ENCODE results near the gene ABCB6.

The ABCB6 gene

GRCh38 chr2:219245148-219245898, 26.6 kb upstream of the ABCB6 start, which contains the start of the genes GLB1L and STK16:
TSS of gene GLB1L (minus strand) at chr2:219245444. CDS start at chr2:219243573, 1,871 bp downstream.
TSS of gene STK16 (plus strand) at chr2:219245479. CDS start at chr2:219246000, 521 bp downstream.
- peak; percentile 82 for DNase-seq

GRCh38 chr2:219244789-219245147, 26.0 kb upstream of the ABCB6 start:
- no peak for DNase-seq

DNA sequence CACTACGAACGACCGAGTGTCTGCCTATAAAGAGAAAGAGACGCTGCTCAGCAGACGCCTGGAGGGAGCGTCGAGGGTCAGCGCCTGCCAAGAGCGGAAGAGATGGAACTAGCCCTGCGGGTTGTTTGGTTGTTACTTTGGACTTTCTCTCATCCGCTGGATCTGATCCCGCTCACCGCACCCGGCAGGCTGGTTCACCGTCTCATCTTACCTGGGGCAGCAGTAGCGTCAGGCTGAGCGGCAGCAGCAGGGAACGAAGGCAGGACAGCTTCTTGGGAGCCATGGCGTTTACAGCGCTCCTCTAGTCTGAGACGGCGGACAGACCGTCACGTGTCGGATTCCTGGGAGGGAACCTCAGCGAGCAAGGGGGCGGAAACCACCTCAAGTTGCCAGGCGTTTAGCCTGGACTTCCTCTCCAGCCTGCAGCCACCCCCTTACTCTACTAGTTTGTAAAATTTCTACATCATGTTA, 24.6 kb upstream of the ABCB6 start:
- no peak for DNase-seq

DNA sequence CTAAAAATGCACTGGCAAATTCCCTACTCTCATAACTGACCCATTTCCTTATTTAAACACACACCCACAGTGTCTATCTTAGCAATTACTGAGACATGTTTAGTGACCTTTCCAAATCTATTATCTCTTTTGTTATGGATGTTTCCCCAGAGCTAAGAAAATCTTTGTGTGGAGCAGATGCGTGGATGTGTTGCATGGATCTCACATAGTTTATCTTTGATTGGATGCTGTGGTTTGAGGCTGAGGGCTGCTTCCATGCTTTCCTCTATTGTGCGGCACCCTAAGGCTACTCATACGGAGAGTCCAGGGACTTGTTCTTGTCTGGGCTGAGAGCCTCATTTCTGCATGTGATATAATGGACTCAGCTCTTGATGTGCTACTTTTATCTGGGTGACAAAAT, 15.6 kb upstream of the ABCB6 start:
- DNase-seq, result no peak

DNA sequence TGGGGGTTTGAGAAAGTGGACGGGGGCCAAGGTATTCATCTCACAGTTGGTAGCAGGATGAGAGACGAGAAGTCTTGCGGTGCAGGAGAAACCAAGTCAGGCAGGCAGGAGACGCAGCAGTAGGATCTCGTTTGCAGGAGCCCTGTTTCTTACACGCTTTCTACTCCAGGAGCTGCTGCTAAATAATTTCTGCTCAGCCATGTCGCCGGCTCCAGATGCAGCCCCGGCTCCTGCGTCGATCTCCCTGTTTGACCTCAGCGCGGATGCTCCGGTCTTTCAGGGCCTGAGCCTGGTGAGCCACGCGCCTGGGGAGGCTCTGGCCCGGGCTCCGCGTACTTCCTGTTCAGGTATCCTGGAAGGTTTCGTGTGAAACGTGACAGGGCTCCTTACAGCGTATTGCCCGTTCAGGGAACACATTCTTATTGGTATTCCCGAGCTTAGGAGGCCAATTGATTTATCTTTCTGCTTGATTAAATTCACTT, 11.3 kb upstream of the ABCB6 start:
- DNase-seq, result no peak

- peak; percentile 96 for DNase-seq
Measured at GRCh38 chr2:219229305-219230058, 10.7 kb upstream of the ABCB6 start, which contains the start of the genes ANKZF1 and ATG9A. TSS of gene ANKZF1 (plus strand) at chr2:219229806. CDS start at chr2:219230258, 452 bp downstream. TSS of gene ATG9A (minus strand) at chr2:219229636. CDS start at chr2:219228024, 1,612 bp downstream.

DNA sequence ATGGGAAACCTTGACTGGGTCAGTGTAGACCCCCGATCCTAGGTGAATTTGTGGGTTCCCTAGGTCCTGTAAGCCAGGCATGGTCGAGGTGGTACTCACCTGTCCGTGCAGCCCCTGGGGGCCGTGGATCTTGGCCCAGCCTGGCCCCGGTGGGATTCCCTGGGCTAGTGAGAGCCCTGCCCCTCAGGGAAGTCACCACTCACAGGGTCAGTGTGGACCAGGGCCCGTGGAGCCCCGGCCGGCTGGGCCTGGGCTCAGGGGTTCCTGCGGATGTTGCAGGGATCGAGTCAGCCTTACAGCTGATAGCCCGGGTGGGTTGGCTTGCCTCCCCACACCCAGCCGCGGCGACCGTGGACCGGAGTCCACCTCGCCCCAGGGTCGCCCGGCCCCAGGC, 10.2 kb upstream of the ABCB6 start:
- no peak for DNase-seq

DNA sequence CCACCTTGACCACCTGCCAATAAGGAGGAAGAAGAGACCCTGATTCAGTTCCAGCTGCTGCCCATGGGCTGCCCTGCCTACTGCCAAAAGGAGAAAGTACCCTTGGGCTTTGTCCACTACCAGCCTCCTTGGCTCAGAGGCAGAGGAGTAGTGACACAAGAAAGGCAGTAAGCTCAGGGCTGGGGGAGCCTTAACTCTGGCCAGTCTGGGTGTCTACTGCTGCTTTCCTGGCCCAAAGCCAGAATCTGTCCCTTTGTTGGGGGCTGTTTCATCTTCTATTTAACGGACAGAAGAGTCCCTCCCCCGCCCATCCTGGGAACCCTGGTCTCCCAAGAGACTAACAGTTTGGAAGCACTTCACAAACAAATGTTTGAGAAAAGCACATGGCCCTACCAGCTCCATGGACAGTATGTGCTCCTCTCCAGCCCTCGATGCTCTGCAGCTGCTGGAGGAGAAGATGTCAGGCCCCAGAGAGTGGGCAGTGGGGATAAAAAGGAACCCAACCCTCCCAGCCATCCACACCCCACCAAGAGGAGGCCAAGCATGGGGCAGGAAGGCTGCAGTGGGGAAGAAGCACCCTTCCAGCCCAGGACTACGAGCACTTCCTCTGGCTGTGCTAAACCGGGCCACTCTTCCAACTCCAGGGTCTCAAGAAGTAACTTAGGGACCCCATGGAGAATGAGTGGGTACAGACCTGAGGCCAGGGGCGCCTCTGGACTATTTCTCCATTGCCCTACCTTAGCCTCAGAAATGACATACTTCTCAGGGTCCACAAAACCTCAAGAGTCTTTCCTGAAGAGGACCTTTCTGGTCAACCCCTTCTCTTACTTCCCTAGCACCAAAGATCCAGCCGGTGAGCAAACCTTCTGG, 9.5 kb upstream of the ABCB6 start:
- no peak for DNase-seq

DNA sequence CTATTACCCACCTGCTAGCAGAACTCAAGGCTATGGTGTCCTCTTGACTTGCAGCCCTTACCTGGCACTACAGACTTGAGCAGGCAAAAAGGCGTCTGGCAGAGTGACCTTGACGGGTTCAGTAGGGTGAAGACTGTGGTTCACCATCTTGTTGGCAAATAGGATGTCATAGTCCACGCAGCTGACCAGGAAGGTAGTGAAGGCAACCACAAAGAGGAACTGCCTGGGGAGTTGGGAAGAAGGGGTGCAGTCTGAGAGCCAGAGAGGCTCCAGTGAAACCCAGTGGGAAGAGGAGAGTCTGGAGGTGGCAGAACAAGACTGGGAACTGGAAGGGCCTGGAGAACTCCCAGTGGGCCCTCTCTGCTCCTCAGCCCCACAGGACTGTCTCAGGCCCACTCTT, 6.6 kb upstream of the ABCB6 start:
- no peak for DNase-seq

GRCh38 chr2:219223831-219224610, 5.3 kb upstream of the ABCB6 start:
- no peak for DNase-seq

DNA sequence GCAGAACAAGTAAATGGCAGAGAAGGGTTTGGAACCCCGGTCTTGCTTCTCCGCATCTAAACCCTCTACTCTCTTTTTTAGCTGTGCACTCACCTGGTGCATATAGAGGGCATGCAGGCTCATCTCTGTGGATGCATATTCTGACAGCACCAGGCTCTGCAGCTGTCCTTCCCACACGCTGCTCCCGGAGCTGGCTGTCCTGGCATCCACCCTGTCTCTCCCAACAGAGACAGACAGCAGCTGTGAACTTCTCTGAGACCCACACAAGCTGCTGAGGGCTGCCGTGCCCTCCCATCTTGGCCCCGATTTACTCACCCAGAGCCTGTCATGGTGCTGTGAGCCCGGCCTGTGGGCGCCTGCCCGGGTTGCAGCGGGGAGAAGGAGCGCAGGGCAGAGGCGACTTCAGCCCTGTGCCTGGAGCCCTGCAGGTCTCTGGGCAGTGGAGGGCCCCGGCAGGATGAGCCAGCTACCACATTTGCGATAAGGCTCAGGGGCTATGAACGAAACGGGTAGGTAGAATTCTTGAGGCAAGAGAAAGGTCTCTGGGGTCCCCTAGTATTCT, 3.3 kb upstream of the ABCB6 start:
- DNase-seq, result no peak

GRCh38 chr2:219220652-219221402, 2.1 kb upstream of the ABCB6 start:
- no peak for DNase-seq

DNA sequence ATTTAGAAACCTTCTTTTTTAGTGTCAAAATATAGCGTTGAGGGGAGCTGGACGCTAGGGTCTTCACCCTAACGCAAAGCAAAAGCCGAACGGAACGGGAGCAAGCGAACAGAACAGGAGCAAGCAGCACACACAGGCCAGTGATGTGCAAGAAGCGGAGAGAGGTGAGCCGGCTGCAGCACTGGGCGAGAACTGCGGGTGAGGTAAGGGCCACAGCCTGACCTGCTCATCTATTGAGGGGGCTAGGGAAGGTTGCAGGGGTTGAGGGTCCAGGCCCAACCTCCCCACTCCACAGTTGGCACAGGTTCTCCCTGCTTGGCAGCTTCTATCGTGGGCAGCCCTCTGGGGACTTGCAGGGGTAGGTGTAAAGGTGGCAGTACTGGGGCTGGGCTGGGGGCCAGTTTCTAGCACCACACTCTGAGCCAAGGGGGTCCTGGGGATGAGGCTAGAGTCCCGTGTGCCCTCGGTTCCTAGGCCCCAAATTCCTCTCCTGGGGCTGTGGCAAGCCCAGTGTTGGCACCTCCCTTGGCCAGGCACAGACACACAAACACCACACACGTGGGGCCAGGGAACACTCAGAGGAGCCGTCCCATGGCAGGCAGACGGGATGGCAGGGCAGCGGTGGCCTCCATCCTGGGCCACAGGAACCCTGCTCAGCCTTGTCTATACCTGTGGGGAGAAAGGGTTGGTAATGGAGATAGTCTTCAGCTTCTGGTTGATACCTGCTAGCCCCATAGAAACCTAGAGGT, 1.2 kb upstream of the ABCB6 start:
- DNase-seq, result no peak

- no peak for DNase-seq
Measured at GRCh38 chr2:219218217-219218731, 484 bp downstream of the ABCB6 start.

DNA sequence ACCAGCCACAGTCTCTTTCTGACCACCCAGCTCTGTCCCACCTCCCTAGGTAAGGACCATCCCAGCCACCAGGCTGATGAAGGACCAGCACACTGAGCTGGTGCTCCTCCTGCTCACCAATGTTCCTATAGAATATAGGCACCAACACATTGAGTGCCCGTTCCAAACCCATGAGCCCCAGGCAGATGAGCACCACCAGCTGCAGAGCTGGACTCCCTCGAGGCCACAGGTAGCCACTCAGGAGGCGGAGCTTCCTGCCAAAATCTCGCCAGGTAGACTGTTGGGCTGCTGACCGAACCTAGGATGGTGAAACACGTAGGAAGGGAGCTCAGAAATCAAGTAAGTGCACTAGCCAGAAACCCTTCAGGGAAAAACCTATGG, 2.2 kb downstream of the ABCB6 start:
- no peak for DNase-seq

DNA sequence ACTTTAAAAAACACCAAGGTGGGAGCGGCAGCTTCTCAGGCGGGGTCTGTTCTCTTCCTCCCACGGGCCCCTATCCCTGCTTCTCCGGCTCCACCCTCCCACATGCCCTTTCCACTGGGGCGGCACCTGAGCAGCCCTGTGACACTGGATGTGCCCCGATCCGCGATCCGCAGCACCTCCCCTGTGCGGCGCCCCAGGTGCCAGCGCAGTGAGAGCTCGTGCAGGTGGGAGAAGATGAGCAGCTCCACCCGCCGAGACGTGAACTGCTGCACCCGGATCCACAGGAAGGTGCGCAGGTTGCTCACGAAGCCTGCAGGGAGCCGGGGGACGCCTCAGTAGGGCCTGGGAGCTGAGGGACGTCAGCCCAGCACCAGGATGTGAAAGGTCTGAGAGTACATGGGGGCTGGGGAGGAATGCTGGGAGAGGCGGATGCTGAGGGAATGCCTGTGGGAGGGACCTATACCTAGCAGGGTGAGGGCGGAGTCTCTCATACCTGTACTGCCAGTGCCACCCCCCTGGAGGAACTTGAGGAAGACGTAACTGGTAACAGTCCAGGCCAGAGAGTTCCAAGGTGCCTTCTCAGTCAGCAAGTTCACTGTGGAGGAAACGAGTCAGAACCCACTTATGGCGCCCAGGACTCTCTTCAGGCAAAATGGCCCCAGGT, 2.8 kb downstream of the ABCB6 start:
- no peak for DNase-seq

DNA sequence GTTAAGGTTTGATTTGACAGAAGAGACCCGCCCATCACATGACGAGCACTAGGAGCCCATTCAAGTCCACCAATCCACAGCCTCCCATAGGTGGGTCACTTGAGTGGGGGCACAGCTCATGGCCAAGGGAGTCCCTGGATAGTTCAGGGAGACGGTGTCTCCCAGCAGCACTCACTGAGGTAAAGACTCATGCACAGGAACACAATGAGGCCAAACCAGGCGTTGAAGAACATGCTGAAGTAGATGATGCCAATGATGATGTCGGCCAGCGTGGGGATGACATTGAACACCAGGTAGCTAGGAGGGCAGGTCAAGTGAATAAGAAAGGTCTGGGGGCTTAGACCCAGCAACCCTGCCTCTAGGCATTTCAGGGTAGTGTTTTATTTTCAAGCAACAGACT, 4.0 kb downstream of the ABCB6 start:
- no peak for DNase-seq

DNA sequence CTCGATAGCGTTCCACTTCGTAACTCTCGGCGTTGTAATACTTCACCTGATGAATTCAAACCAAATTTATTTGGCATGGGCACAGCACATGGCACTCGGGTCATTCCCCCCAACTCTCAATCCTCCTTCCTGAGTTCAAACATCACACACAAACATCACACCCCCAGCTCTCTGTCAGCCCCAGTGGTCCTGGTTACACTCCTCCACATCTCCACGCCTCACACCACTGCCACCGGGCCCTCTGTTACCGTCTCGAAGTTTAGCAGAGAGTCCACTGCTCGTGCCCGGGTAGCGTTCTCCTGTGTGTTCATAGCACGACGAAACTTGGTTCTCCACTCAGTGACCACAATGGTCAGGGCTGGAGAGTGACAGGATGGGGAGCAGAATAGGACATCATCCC, 4.6 kb downstream of the ABCB6 start:
- no peak for DNase-seq

DNA sequence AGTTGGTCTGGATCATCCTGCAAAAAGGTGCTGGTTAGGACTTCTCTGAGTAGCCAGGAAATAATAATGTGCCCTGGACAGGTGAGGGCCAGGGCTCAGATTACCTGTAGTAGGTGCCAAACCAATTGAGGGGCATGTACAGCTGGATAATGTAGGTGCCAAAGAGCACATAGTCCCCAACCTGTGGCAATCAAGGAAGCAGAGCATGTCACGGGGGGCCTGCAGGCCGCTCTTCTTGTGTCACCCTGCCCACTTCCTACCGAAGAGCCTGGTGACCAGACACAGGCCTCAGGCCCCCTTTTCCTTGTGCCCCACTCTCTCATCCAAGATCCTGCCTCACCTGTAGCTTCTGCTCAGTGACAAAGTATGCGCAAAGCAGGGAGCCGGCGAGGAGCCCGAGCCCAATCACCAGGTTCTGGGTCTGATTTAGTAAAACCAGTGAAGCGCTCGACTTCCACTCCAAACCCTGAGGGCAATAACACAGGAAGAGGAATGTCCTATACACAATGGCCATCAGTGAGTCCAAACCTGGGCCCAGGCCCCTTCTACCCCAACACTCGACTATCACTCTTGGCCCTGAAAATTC, 5.2 kb downstream of the ABCB6 start:
- no peak for DNase-seq

Measured in activated CD4-positive, alpha-beta T cell treated with anti-CD3 and anti-CD28 coated beads for 1 hour (primary cell).